Activated naive CD4-positive, alpha-beta T cell treated with anti-CD3 and anti-CD28 coated beads, Interleukin-2, amount 10 ng/mL, durations not matched to agents 7 days and 5 days (primary cell): Measurements from ENCODE around the gene WARS2.

Experiments used
- CTCF ChIA-PET: fragments of 350-600 bp; sonication (Branson Sonifier 250); formaldehyde crosslinking; loops from one replicate; lab custom pipeline; 2021; ENCODE audit warnings: antibody characterized with exemption; lab: Charles Lee
- DNase-seq: peaks from one replicate; pipeline ENCODE4 v3.0.0-alpha.2; 2020
- H3K27ac Mint-ChIP-seq: one replicate; pipeline ENCODE4 v1.8.0; 2021; ENCODE audit warnings: mild to moderate bottlenecking, moderate library complexity, mixed read lengths
- H3K27me3 Mint-ChIP-seq: one replicate; pipeline ENCODE4 v1.8.0; 2021; ENCODE audit warnings: mild to moderate bottlenecking, mixed read lengths
- H3K36me3 Mint-ChIP-seq: one replicate; pipeline ENCODE4 v1.8.0; 2021; ENCODE audit warnings: mixed read lengths
- H3K4me1 Mint-ChIP-seq: one replicate; pipeline ENCODE4 v1.8.0; 2021; ENCODE audit warnings: mixed read lengths
- H3K4me3 Mint-ChIP-seq: one replicate; pipeline ENCODE4 v1.8.0; 2021; ENCODE audit warnings: mild to moderate bottlenecking, moderate library complexity, mixed read lengths
- H3K9me3 Mint-ChIP-seq: one replicate; pipeline ENCODE4 v1.8.0; 2021; ENCODE audit warnings: mixed read lengths

The WARS2 gene

DNA sequence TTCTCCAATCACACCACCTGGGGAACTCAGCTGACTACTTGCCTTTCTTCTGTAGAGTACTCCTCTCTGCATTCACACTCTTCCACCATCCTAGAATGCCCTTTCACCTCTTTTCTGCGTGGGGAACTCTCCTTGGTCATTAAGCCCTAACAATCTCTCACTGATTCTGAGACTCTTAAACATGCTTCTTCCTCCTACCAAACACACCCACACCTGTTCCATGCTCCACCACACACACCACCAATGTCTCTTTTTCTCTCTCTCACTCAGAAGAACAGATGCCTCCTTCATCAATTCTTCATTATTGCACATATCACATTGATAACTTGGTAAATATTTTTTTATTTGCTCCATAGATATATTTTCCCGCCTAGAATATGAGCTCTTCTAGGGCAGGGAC, 53.6 kb downstream of the WARS2 start:
- Mint-ChIP-seq H3K4me3 (no peak overlapping the region), H3K27me3 (no peaks in the 10 kb centered on the region), H3K9me3 (peaks cover 18% of the 10 kb centered on the region), H3K4me1 (no peaks in the 10 kb centered on the region), H3K27ac (no peak overlapping the region), H3K36me3 (no peaks in the 10 kb centered on the region)
- DNase-seq, result no peak
- CTCF ChIA-PET, result interaction anchor here (1.0 kb wide), 1 partner anchor 40 kb away, joined by 3 read pairs; no protein-coding TSS in a partner anchor

DNA sequence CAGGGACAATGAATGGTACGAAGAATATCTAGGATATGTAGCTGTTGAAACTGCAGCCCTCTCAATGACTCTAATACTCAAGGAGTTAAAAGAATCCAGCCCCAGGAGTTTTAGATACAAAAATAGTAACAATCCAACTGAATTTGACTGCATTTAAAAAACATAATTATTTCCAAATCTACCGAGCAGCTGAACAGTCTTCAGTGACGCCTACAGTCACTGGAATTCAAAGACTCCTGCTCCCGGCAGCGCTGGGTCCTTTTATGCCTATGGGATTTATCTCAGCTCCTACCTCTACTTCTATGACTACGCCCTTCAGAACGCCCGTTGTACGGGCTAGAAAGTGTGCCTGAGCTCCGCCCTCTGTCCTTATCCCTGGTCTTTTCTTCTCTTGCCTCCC, 55.7 kb downstream of the WARS2 start:
- CTCF ChIA-PET, result no interaction called here
- no peak for DNase-seq

DNA sequence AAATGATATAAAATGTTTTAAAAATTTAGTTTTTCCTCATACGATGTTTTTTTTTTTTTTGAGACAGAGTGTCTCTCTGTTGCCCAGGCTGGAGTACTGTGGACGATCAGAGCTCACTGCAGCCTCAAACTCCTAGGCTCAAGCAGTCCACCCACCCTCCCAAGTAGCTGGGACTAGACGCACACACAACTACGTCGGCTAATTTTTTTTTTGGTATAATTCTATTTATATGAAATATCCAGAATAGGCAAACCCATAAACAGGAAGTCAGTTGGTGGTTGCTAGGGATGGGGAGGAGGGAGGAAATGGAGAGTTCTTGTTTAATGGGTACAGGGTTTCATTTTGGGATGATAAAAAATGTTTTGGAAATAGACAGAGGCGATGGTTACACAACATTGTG, 56.5 kb downstream of the WARS2 start:
- H3K4me3 Mint-ChIP-seq, result no peak overlapping the region
- H3K36me3 Mint-ChIP-seq, result no peaks in the 10 kb centered on the region
- H3K9me3 Mint-ChIP-seq, result peaks cover 15% of the 10 kb centered on the region
- CTCF ChIA-PET, result no interaction called here
- H3K4me1 Mint-ChIP-seq, result no peaks in the 10 kb centered on the region
- no peak for DNase-seq
- no peaks in the 10 kb centered on the region for H3K27me3 Mint-ChIP-seq
- no peak overlapping the region for H3K27ac Mint-ChIP-seq

More for the DNA sequence above, 55.7 kb downstream of the WARS2 start:
- Mint-ChIP-seq H3K27ac (no peak overlapping the region), H3K36me3 (no peaks in the 10 kb centered on the region), H3K4me1 (no peaks in the 10 kb centered on the region), H3K27me3 (no peaks in the 10 kb centered on the region), H3K9me3 (peaks cover 18% of the 10 kb centered on the region), H3K4me3 (no peak overlapping the region)

DNA sequence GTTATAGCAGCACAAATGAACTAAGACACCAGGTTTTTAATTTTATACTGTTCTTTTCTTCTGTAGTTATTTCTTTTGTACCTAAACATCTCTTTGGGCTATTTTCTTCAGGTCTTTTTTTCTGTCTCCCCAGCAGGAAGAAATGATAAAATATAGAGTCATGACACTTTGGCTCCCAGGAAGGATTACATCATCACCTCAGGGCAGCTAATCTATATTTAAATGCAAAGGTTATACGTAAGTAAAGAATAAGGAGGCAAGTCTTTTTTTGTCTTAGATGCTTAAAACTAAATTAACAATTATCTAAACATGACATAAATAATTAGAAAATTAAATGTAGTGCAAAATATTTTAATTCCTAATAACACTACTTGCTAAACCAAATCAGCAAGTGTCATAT, 57.0 kb downstream of the WARS2 start:
- Mint-ChIP-seq H3K9me3 (peaks cover 15% of the 10 kb centered on the region), H3K36me3 (no peaks in the 10 kb centered on the region), H3K4me1 (no peaks in the 10 kb centered on the region)

DNA sequence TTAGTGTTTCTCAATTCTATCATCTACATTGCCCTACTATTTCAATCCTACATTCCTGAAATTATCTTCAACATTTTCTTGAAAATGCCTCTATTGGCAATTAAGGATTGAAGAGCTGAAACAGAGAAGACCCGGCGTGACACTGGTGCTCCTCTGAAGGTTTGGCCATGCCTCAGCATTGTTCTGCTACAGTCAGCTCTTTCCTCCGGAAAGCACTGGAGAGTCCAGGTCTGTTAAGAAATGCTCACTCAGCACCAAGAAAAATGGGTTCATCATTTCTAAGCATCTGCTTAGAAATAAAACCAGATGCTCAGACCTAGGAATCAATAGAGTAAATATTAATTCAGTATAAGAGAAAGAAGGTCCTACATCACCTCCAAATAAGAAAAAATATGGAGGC, 58.8 kb downstream of the WARS2 start:
- peaks cover 10% of the 10 kb centered on the region for H3K9me3 Mint-ChIP-seq
- no peak overlapping the region for H3K4me3 Mint-ChIP-seq
- H3K36me3 Mint-ChIP-seq, result no peaks in the 10 kb centered on the region
- H3K27ac Mint-ChIP-seq, result no peak overlapping the region
- H3K27me3 Mint-ChIP-seq, result no peaks in the 10 kb centered on the region
- DNase-seq, result no peak
- H3K4me1 Mint-ChIP-seq, result no peaks in the 10 kb centered on the region
- CTCF ChIA-PET, result no interaction called here

More for the DNA sequence above, 57.0 kb downstream of the WARS2 start:
- H3K4me3 Mint-ChIP-seq, result no peak overlapping the region
- no peak overlapping the region for H3K27ac Mint-ChIP-seq
- no peaks in the 10 kb centered on the region for H3K27me3 Mint-ChIP-seq
- DNase-seq, result no peak
- CTCF ChIA-PET, result no interaction called here

DNA sequence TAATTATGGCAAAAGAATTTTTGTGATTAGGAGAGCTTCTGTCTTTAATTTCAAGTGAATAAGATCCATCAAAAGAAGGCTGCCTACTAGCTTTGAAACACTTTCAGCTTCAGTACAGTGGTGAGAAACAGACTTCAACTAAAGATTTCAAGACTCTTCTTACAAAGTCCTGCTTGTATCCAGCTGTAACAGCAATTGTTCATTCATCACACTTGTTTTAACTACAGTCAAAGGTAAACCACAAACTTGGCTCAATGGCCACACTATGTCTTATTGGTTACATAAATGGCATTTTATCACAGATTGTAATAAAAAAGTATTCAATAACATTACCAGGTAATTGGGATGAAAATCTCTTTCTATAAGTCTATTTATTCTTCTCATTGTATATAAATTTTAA, 59.2 kb downstream of the WARS2 start:
- Mint-ChIP-seq H3K4me1 (no peaks in the 10 kb centered on the region), H3K9me3 (peaks cover 10% of the 10 kb centered on the region), H3K27me3 (no peaks in the 10 kb centered on the region), H3K4me3 (no peak overlapping the region), H3K36me3 (no peaks in the 10 kb centered on the region), H3K27ac (no peak overlapping the region)
- CTCF ChIA-PET, result no interaction called here
- no peak for DNase-seq

DNA sequence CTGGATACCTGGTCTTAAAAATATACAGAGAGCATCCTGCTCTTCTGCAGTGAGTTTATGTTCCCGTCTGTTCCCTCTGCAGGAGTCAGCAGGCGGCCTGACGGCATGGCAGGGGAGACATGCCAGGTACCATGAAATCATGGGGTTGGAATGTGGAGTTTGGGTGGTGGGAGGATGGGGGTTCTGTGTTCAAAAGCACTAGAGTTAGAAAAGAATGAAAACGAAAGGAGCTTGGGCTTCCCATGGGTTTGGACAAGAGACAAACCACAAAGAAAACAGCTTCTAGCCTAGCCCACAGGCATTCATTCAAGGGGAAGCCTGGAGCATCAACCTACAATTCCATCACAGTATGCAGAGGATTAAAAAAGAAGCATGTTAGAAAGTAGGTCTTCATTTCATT, 59.9 kb downstream of the WARS2 start:
- Mint-ChIP-seq H3K4me3 (no peak overlapping the region), H3K4me1 (no peaks in the 10 kb centered on the region), H3K27me3 (no peaks in the 10 kb centered on the region), H3K9me3 (peaks cover 9% of the 10 kb centered on the region), H3K27ac (no peak overlapping the region), H3K36me3 (no peaks in the 10 kb centered on the region)
- CTCF ChIA-PET, result no interaction called here
- DNase-seq, result no peak

DNA sequence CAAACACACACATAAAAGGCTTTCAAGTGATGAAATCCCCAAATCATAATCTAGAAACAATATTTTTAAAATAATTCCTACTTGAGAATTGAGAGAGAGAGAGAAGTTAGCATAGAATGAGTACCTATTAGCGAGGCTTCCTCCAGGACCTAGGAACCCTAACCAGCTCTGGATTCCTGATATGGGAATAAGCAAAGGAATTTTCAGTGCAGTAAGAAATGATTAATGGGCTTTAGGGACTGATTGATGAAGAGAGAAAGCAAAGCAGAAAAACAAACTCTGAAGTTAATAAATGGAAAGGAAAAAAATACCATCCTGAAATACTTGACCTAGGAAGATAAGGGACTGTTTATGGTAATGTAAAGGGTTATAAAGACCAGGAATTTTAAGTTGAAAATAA, 60.6 kb downstream of the WARS2 start:
- no peak for DNase-seq
- no peaks in the 10 kb centered on the region for H3K36me3 Mint-ChIP-seq
- H3K4me1 Mint-ChIP-seq, result no peaks in the 10 kb centered on the region
- no peak overlapping the region for H3K4me3 Mint-ChIP-seq
- H3K27me3 Mint-ChIP-seq, result no peaks in the 10 kb centered on the region
- peaks cover 2% of the 10 kb centered on the region for H3K9me3 Mint-ChIP-seq
- H3K27ac Mint-ChIP-seq, result no peak overlapping the region
- CTCF ChIA-PET, result no interaction called here

DNA sequence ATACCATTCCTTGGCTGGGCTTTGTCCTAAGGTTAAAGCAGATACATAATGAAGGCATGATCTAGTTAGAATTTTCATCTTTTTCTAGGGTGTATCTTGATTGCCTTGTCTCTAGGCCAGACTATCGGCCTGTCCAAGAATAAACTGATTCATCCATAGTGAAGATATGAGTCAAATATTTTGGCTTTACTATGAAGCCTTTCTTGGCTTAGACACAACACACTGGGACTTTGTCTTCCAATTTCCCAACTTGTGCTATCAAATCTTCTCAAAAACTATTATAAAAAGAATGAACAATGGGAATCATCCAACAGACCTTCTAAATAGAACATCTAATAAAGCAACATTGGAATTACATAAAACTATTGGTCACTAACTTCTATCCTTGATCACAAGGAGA, 64.8 kb downstream of the WARS2 start:
- Mint-ChIP-seq H3K27me3 (no peaks in the 10 kb centered on the region), H3K27ac (no peak overlapping the region), H3K36me3 (peaks cover 8% of the 10 kb centered on the region), H3K9me3 (peaks cover 5% of the 10 kb centered on the region), H3K4me1 (no peaks in the 10 kb centered on the region), H3K4me3 (no peak overlapping the region)
- no peak for DNase-seq
- CTCF ChIA-PET, result no interaction called here

DNA sequence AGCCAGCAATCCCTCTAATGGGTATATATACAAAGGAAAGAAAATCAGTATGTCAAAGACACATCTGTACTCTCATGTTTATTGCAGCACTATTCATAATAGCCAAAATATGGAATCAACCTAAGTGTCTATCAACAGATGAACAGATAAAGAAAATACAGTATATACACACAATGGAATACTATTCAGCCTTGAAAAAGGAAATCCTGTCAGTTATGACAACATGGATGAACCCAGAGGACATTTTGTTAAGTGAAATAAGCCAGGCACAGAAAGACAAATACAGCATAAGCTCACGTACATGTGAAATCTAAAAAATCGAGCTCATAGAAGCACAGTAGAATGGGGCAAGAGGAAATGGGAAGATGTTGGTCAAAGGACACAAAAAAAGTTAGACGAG, 69.1 kb downstream of the WARS2 start:
- Mint-ChIP-seq H3K4me3 (no peak overlapping the region), H3K9me3 (peaks cover 5% of the 10 kb centered on the region), H3K27ac (no peak overlapping the region), H3K27me3 (no peaks in the 10 kb centered on the region), H3K4me1 (no peaks in the 10 kb centered on the region), H3K36me3 (peaks cover 8% of the 10 kb centered on the region)
- DNase-seq, result no peak
- CTCF ChIA-PET, result no interaction called here

DNA sequence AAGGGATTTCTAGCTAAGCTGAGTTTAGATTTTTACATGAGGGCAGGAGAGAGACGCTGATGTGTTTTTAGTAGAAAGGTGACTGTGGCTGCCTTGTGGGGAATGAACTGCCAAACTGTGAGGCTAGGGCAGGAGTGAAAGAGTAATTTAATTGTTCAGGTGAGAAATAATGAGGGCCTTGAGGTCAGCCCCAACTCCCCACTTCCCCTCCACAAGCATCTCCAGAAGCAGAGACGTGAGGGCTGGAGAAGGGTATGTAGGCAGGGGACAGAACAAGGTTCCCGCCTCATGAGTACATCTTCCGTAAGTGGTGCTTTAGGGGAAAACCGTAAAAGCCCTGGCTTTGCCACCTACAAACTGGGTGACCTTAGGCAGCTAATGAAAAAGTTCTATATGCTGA, 70.8 kb downstream of the WARS2 start:
- CTCF ChIA-PET, result no interaction called here

DNA sequence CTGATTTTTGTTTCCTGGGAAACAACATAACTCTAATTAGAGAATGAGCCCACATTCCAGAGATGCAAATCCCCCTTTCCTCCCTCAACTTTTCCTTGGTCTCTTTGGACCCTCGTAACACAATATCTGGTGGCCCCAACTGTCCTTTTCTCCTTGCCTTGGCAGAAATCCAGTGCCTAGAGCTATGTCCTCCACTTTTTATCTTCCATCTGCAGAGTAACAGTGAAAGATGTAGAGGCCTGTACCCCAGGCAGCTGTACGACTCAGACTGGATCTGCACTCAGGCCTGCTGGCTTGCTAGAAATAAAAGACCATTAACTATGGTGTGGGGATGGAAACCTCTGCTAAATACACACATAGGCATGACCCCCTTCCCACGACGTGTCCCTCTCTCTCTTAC, 72.0 kb downstream of the WARS2 start:
- CTCF ChIA-PET, result no interaction called here

More for the DNA sequence above, 70.8 kb downstream of the WARS2 start:
- peaks cover 7% of the 10 kb centered on the region for H3K36me3 Mint-ChIP-seq
- H3K27me3 Mint-ChIP-seq, result no peaks in the 10 kb centered on the region
- no peak for DNase-seq
- no peak overlapping the region for H3K4me3 Mint-ChIP-seq
- H3K4me1 Mint-ChIP-seq, result no peaks in the 10 kb centered on the region
- peaks cover 4% of the 10 kb centered on the region for H3K9me3 Mint-ChIP-seq
- no peak overlapping the region for H3K27ac Mint-ChIP-seq

DNA sequence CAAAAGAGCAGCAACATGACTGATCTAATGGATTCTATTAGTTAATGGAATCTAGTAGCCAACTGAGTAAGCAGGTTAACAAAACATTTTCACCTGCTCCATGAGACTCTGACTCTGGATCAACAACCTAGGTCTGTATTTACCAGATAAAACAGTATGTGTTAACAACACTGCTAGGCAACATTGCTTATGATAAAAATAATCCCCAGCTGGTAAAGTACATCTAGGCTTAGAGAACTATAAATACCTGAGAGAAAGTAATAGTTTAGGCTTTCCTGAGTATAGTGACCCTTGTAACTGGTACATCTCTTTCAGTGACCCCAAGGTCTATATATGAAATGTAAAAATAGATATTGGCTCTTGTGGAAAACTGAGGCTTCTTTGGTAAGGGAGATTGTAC, 78.8 kb downstream of the WARS2 start:
- no peaks in the 10 kb centered on the region for H3K4me1 Mint-ChIP-seq
- no peaks in the 10 kb centered on the region for H3K27me3 Mint-ChIP-seq
- H3K27ac Mint-ChIP-seq, result no peak overlapping the region
- no peak overlapping the region for H3K4me3 Mint-ChIP-seq
- CTCF ChIA-PET, result no interaction called here
- no peaks in the 10 kb centered on the region for H3K36me3 Mint-ChIP-seq
- no peak for DNase-seq
- H3K9me3 Mint-ChIP-seq, result peaks cover 2% of the 10 kb centered on the region

More for the DNA sequence above, 72.0 kb downstream of the WARS2 start:
- no peak overlapping the region for H3K4me3 Mint-ChIP-seq
- H3K36me3 Mint-ChIP-seq, result peaks cover 5% of the 10 kb centered on the region
- no peaks in the 10 kb centered on the region for H3K27me3 Mint-ChIP-seq
- no peaks in the 10 kb centered on the region for H3K4me1 Mint-ChIP-seq
- DNase-seq, result no peak
- H3K9me3 Mint-ChIP-seq, result peaks cover 3% of the 10 kb centered on the region
- no peak overlapping the region for H3K27ac Mint-ChIP-seq

DNA sequence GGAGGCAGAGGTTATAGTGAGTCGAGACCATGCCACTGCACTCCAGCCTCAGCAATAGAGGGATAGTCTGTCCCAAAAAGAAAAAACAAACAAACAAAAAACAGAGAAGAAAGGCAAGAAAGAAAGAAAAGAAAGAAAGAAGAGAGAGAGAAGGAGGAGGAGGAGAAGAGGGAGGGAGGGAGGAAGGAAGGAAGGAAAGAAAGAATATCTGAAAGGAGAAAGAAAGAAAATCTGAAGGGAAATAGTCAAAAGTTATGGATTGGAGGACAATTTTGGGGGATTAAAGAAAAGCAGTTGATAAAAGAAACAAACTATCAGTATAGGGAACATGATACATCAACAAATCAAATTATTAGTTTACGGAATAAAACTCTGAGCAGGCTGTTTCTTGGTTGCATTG, 84.9 kb downstream of the WARS2 start:
- no peaks in the 10 kb centered on the region for H3K27me3 Mint-ChIP-seq
- H3K4me3 Mint-ChIP-seq, result no peak overlapping the region
- no peak for DNase-seq
- CTCF ChIA-PET, result interaction anchor here (0.7 kb wide), 1 partner anchor 80 kb away, joined by 3 read pairs; no protein-coding TSS in a partner anchor
- no peak overlapping the region for H3K27ac Mint-ChIP-seq
- no peaks in the 10 kb centered on the region for H3K36me3 Mint-ChIP-seq
- H3K4me1 Mint-ChIP-seq, result no peaks in the 10 kb centered on the region
- peaks cover 2% of the 10 kb centered on the region for H3K9me3 Mint-ChIP-seq

DNA sequence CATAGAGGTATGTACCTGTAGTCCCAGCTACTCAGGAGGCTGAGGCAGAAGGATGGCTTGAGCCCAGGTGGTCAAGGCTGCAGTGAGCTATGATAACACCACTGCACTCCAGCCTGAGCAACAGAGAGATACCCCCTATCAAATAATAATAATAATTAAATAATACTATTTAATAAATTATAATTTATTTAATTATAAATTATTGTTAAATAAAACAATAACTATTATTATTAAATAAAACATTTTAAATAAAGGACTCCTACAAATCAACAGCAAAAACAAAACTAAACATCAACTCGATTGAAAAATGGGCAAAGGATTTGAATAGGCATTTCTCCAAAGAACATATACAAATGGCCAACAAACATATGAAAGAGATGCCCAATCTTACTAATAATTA, 86.5 kb downstream of the WARS2 start:
- H3K36me3 Mint-ChIP-seq, result no peaks in the 10 kb centered on the region
- H3K4me1 Mint-ChIP-seq, result no peaks in the 10 kb centered on the region
- no peaks in the 10 kb centered on the region for H3K27me3 Mint-ChIP-seq
- H3K9me3 Mint-ChIP-seq, result no peaks in the 10 kb centered on the region
- H3K4me3 Mint-ChIP-seq, result no peak overlapping the region
- no peak overlapping the region for H3K27ac Mint-ChIP-seq
- DNase-seq, result no peak
- CTCF ChIA-PET, result no interaction called here

DNA sequence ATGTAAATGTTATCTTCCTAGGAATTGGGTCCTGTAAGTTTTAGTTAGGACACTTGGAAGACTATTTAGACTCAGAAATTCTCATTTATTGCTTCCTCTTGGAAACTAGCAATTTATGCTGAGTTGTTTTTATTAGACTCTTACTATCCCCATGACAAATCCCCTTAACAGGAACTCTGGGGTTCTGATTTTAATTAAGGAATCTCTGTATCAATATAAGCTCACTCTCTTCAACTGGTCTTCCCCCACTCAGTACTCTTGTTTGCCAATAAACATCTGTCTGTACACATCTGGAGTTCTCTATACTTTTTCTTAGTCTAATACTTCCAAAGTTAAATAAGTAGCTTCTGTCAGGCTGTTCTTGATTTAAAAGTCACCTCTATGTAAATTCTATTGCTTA, 88.2 kb downstream of the WARS2 start:
- Mint-ChIP-seq H3K4me3 (no peak overlapping the region), H3K9me3 (no peaks in the 10 kb centered on the region), H3K27ac (no peak overlapping the region), H3K4me1 (no peaks in the 10 kb centered on the region), H3K27me3 (no peaks in the 10 kb centered on the region), H3K36me3 (no peaks in the 10 kb centered on the region)
- no peak for DNase-seq
- CTCF ChIA-PET, result interaction anchor here (0.6 kb wide), 1 partner anchor 38 kb away, joined by 3 read pairs; no protein-coding TSS in a partner anchor
